Neural cell (in vitro differentiated cells): Measurements from ENCODE around the gene SH2D1B.

Experiments
- CTCF ChIP-seq: fragments of 450-650 bp; IDR thresholded peaks from 2 replicates; pipeline ENCODE4 v1.5.1; 2014; ENCODE audit warnings: antibody characterized with exemption, mild to moderate bottlenecking, moderate library complexity; ENCODE audit not compliant: poor library complexity, severe bottlenecking
- EP300 ChIP-seq: fragments of 450-650 bp; conservative IDR thresholded peaks from 2 replicates; pipeline ENCODE4 v1.6.1; 2014; ENCODE audit warnings: antibody characterized with exemption, mild to moderate bottlenecking, moderate library complexity; ENCODE audit not compliant: poor library complexity, severe bottlenecking
- EZH2 ChIP-seq: fragments of 200-600, 300-800 bp; shearing (Covaris generic), sonication (generic); IDR thresholded peaks from 2 replicates; pipeline ENCODE4 v1.6.1; 2014; ENCODE audit warnings: antibody characterized with exemption, low read length, borderline replicate concordance, mild to moderate bottlenecking; ENCODE audit not compliant: insufficient read depth, poor library complexity, severe bottlenecking
- MXI1 ChIP-seq: fragments of 450-650 bp; conservative IDR thresholded peaks from 2 replicates; pipeline ENCODE4 v1.6.1; 2014; ENCODE audit warnings: antibody characterized with exemption, mild to moderate bottlenecking; ENCODE audit not compliant: poor library complexity, severe bottlenecking
- POLR2AphosphoS5 ChIP-seq: IDR thresholded peaks from 2 replicates; pipeline ENCODE4 v1.6.1; 2012
- RAD21 ChIP-seq: fragments of 450-650 bp; conservative IDR thresholded peaks from 2 replicates; pipeline ENCODE4 v1.6.1; 2014; ENCODE audit warnings: antibody characterized with exemption, mild to moderate bottlenecking, moderate library complexity
- TAF1 ChIP-seq: IDR thresholded peaks from 2 replicates; pipeline ENCODE4 v1.6.1; 2012; ENCODE audit warnings: low read depth

- TF ChIP-seq POLR2AphosphoS5 (no peak), CTCF (no peak), TAF1 (no peak), EP300 (no peak), MXI1 (no peak), RAD21 (no peak), EZH2 (no peak)
Observed at GRCh38 chr1:162366671-162367070, 45.3 kb downstream of the SH2D1B start.
